ENCODE measurements around the gene SCN4A. TPM values are rescaled to one million over a fixed set of nuclear protein-coding genes. Genes with fewer than 3 reads are reported as not detected.

The SCN4A gene
- total and polyA plus RNA-seq, 2 of the 13 experiments (the other 11 are each of a cell fraction or from before 2014, with no cell fraction given): 0.02 to 0.03 TPM

DNA sequence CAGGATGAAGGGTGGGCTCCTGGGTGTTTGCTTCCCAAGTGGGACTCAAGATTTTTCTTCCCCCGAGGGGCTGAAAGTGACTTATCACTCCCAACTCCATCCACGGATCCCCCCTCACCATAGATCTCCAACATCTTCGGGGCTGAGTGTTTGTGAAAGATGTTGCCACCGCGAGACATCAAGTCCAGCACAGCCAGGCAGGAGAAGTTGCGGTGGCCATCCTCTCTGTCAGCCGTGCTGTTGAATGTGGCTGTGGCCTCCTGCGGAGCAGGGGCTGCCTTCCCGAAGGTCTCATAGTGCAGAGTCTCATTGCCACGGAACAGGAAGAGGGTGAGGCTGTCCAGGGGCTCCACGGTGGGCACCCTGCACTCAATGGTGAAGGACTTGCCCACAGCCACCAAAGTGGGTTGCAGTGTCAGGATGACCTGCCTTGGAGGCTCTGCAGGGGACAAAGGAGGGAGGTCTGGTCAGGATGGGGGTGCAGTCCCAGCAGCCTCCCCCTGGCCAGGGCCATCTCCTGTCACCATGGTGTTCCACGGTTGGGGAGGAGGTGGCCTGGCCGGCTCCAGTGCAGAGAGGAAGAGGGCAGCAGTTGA lies 30.9 kb upstream of the SCN4A start (continued):
- TF ChIP-seq ZNF720 (CRISPR knock-in tag; IDR thresholded peaks at IDR 0.05) (no peak), SRF (IDR thresholded peaks at IDR 0.05; ENCODE audit: low read depth, low read length) (no peak)

DNA sequence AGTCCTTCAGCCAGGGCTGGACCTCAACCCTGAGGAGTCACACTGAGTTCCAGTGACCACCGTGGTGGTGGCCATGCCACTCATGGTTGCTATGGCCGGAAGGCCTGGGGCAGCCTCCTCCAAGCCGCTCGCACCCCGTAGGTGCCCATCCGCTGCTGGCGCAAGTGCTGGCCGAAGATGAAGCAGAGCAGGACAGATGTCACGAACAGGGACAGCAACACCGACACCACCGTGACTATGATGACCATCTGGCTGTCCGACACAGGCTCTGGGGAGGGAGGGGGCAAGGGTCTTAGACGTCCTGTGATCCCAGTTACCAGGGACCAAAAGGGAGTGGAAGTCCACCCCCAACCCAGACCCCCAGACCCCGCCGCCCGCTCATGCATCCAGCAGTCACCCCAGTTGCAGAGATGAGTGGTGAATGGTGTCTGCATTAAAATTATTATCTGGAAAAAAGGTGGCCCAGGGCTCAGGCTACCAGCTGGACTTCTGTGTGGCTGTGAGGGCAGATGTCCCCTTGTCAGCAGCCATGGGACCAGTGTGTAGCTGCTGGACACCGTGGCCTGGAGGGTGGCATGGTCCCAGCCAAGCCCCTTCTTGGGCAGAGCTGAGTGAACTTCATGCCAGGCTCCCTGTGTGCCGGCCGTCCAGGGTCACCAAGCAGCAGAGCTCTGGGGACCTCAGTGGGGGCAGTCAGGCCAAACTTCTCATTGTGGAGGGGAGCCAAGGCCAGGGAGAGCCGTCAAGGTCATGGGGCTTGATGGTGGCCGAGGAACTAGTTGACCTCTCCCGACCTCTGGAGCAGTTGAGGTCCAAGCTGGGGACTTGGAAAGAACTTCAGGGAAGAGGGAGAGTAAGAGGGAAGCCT lies 30.2 kb upstream of the SCN4A start:
- FAIRE-seq (no peak), ATAC-seq (no peak), DNase-seq (ENCODE audit: low spot score) (no peak)
- 78% methylated on average over 19 of the region's 22 CpGs for WGBS (ENCODE audit: low lambda C conversion rate)
- Histone ChIP-seq H3K27ac (ENCODE audit: extremely low read length, insufficient read depth, low read length) (no peak overlapping the region), H4K20me1 (ENCODE audit: insufficient read depth, low read length) (no peaks in the 10 kb centered on the region), H3K79me2 (ENCODE audit: insufficient read depth, low read length) (no peaks in the 10 kb centered on the region), H3K4me3 (replicated peaks in 1 of 3; ENCODE audit: insufficient read depth in 1 of 3, low read depth in 2 of 3, low read length in 3 of 3) (no peak overlapping the region), H3K9me3 (ENCODE audit: low read length) (no peaks in the 10 kb centered on the region), H3K27me3 (ENCODE audit: control insufficient read depth in 1 of 2, insufficient read depth in 2 of 2, low read length in 2 of 2) (peaks cover 0 to 4% of the 10 kb centered on the region in 2 experiments; a peak in 2 of 5 replicates), H3K4me1 (ENCODE audit: insufficient read depth, low read length) (peaks cover 71% of the 10 kb centered on the region), H3K4me2 (ENCODE audit: low read depth, low read length) (no peak overlapping the region), H3K9ac (ENCODE audit: insufficient read depth, low read depth, low read length) (no peak overlapping the region), H3K36me3 (replicated peaks in 1 of 2; ENCODE audit: control insufficient read depth in 1 of 2, insufficient read depth in 2 of 2, low read length in 2 of 2) (no peaks in the 10 kb centered on the region), H2AFZ (ENCODE audit: low read length) (no peak overlapping the region)
- POLR2A ChIA-PET: no interaction called here
- CTCF ChIA-PET (ENCODE audit: low intra/inter-chr PET ratio, low total read pairs): no interaction called here
- in situ Hi-C loops (cut with HindIII; ENCODE audit: extremely low pct_ligation_motif_present, low pct_unique_long_range_greater_than_20kb) (no loop called here), intact Hi-C loops (cut with micrococcal nuclease; ENCODE audit: unreplicated experiment) (no loop called here)
- no TSS peak for BruUV-seq (replicated peaks)
- no peak for TF ChIP-seq SPEN (CRISPR knock-in tag; IDR thresholded peaks at IDR 0.05; ENCODE audit: low read depth)
- no peak for TF ChIP-seq ZNF274 (CRISPR knock-in tag; IDR thresholded peaks at IDR 0.05)
- no peak for TF ChIP-seq ZKSCAN8 (CRISPR knock-in tag; IDR thresholded peaks at IDR 0.05; ENCODE audit: borderline replicate concordance)
- TF ChIP-seq, protein P1, sequence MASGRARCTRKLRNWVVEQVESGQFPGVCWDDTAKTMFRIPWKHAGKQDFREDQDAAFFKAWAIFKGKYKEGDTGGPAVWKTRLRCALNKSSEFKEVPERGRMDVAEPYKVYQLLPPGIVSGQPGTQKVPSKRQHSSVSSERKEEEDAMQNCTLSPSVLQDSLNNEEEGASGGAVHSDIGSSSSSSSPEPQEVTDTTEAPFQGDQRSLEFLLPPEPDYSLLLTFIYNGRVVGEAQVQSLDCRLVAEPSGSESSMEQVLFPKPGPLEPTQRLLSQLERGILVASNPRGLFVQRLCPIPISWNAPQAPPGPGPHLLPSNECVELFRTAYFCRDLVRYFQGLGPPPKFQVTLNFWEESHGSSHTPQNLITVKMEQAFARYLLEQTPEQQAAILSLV (CRISPR knock-in tag; IDR thresholded peaks at IDR 0.05; ENCODE audit: borderline replicate concordance): no peak
- TF ChIP-seq, protein P2, sequence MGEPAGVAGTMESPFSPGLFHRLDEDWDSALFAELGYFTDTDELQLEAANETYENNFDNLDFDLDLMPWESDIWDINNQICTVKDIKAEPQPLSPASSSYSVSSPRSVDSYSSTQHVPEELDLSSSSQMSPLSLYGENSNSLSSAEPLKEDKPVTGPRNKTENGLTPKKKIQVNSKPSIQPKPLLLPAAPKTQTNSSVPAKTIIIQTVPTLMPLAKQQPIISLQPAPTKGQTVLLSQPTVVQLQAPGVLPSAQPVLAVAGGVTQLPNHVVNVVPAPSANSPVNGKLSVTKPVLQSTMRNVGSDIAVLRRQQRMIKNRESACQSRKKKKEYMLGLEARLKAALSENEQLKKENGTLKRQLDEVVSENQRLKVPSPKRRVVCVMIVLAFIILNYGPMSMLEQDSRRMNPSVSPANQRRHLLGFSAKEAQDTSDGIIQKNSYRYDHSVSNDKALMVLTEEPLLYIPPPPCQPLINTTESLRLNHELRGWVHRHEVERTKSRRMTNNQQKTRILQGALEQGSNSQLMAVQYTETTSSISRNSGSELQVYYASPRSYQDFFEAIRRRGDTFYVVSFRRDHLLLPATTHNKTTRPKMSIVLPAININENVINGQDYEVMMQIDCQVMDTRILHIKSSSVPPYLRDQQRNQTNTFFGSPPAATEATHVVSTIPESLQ (CRISPR knock-in tag; conservative IDR thresholded peaks at IDR 0.05): no peak
- no peak for TF ChIP-seq TEAD2 (CRISPR knock-in tag; IDR thresholded peaks at IDR 0.05)
- TF ChIP-seq MTA1 (CRISPR knock-in tag; IDR thresholded peaks at IDR 0.05; ENCODE audit: borderline replicate concordance): no peak
- no peak for TF ChIP-seq ZNF24 (IDR thresholded peaks at IDR 0.05)
- no peak for TF ChIP-seq TRIM24 (CRISPR knock-in tag; IDR thresholded peaks at IDR 0.05)

All from HepG2 (cell line).